Stomach smooth muscle (tissue), 2 donors: ENCODE results near the gene PRMT3.
"Not testable (repeated sequence)": the region's sequence is repeated elsewhere in the genome, so short reads cannot be mapped to it uniquely, and the experiment has no call there.

Experiments used
- H3K27ac ChIP-seq: one replicate; pipeline ENCODE4 v1.7.0; 2013; ENCODE audit warnings: mild to moderate bottlenecking, low read length, inconsistent platforms
- H3K27me3 ChIP-seq, 2 donors: one replicate each; pipeline ENCODE4 v1.7.0; 2013; ENCODE audit warnings: low read length in 2 of 2; ENCODE audit not compliant: insufficient read depth in 2 of 2, control insufficient read depth in 1 of 2
- H3K36me3 ChIP-seq, 2 donors: one replicate each; pipeline ENCODE4 v1.7.0; 2013; ENCODE audit warnings: low read length in 2 of 2; ENCODE audit not compliant: control insufficient read depth in 2 of 2, insufficient read depth in 2 of 2
- H3K4me1 ChIP-seq: one replicate; pipeline ENCODE4 v1.7.0; 2013; ENCODE audit warnings: low read length; ENCODE audit not compliant: control insufficient read depth, insufficient read depth
- H3K4me3 ChIP-seq, 2 donors: one replicate each; pipeline ENCODE4 v1.7.0; 2013; ENCODE audit warnings: low read length in 2 of 2
- H3K9ac ChIP-seq, 2 donors: one replicate each; pipeline ENCODE4 v1.7.0; 2013; ENCODE audit warnings: low read length in 2 of 2, mild to moderate bottlenecking in 1 of 2
- H3K9me3 ChIP-seq, 2 donors: one replicate each; pipeline ENCODE4 v1.7.0; 2013; ENCODE audit warnings: low read length in 2 of 2; ENCODE audit not compliant: control insufficient read depth in 2 of 2
- donor health status: healthy.
- donor health status: Pancreatic carcinoma.

The PRMT3 gene

DNA sequence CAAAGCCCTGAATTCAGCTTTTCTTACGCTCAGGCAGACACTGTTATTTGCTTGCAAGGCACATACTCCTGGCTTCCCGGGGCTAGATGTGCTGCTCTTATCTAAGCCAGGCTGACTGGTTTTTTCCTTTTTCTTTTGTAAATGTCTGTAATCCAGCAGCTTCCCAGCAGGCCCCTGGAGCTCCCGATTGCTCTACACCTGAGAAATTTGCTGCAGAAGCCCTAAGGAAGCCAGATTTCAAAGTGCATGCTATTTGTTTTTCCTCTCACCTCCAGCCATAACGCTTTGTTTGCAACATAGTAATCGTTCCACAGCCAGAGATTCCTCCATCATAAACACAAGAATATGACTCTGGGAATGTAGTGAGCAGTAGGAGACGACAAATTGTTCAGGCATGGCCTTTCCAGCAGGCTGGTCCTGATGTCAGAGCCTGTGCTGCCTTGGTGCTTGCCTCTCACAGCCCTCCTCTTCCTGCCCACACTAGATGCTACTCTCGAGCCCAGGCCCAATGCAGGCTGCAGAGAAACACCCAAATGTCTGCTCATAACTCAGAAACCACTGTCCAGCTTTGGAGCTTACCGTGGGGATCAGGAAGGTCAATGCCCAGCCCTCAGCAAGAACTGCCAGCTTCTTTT, 157.2 kb downstream of the PRMT3 start:
- no peaks in the 10 kb centered on the region for H3K36me3 ChIP-seq
- no peak overlapping the region for H3K9ac ChIP-seq
- H3K4me1 ChIP-seq: no peaks in the 10 kb centered on the region
- H3K27ac ChIP-seq: no peak overlapping the region
- H3K27me3 ChIP-seq: no peaks in the 10 kb centered on the region
- no peaks in the 10 kb centered on the region for H3K9me3 ChIP-seq
- no peak overlapping the region for H3K4me3 ChIP-seq

DNA sequence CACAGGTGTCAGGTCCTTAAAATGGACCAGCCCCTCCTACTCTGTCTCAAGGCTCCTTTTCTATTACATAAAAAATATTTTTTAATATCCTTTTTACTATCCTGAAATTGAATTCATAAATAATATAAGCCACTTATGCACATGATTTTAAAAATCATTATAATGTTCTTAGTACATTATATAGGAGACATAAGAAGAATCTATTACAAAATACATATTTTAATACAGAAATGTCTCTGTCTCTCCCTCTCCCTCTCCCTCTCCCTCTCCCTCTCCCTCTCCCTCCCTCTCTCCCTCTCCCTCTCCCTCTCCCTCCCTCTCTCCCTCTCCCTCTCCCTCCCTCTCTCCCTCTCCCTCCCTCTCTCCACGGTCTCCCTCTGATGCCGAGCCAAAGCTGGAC, 159.9 kb downstream of the PRMT3 start:
- H3K9me3 ChIP-seq: no peaks in the 10 kb centered on the region
- no peak overlapping the region for H3K27ac ChIP-seq
- no peak overlapping the region for H3K4me3 ChIP-seq
- H3K27me3 ChIP-seq: no peaks in the 10 kb centered on the region
- H3K9ac ChIP-seq: no peak overlapping the region
- no peaks in the 10 kb centered on the region for H3K4me1 ChIP-seq
- H3K36me3 ChIP-seq: no peaks in the 10 kb centered on the region

DNA sequence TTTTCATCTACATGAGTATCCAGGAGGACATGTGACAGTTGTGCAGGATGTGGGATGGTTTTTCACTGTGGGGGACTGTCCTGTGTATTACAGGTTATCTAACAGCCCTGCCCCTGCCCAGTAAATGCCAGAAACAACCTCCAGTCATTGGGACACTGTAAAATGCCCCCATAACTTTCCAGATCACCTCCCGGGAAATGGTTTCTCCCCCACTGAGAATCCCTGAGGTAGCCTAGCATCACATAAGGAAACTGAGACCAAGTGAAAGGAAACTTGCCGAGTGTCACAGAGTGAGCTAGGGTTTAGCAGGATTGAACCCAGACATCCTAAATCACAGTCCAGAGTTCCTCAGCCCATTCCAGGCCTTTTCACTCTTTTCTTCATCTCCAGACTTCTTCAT, 163.6 kb downstream of the PRMT3 start:
- Histone ChIP-seq H3K9ac (no peak overlapping the region), H3K36me3 (no peaks in the 10 kb centered on the region), H3K27ac (no peak overlapping the region), H3K4me3 (no peak overlapping the region), H3K9me3 (no peaks in the 10 kb centered on the region), H3K27me3 (no peaks in the 10 kb centered on the region), H3K4me1 (no peaks in the 10 kb centered on the region)

DNA sequence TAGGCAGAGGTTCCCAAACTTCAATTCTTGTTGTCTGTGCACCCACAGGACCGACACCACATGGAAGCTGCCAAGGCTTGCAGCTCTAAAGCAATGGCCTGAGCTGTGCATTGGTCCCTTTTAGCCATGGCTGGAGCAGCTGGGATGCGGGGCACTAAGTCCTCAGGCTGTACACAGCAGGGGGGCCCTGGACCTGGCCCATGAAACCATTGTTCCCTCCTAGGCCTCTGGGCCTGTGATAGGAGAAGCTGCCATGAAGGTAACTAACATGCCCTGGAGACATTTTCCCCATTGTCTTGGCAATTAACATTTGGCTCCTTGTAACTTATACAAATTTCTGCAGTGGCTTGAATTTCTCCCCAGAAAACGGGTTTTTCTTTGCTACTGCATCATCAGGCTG, 168.3 kb downstream of the PRMT3 start:
- no peaks in the 10 kb centered on the region for H3K36me3 ChIP-seq
- peaks cover 0 to 2% of the 10 kb centered on the region in 2 donors for H3K27me3 ChIP-seq
- H3K9ac ChIP-seq: no peak overlapping the region
- H3K4me1 ChIP-seq: no peaks in the 10 kb centered on the region
- no peak overlapping the region for H3K4me3 ChIP-seq
- no peak overlapping the region for H3K27ac ChIP-seq
- H3K9me3 ChIP-seq: no peaks in the 10 kb centered on the region

DNA sequence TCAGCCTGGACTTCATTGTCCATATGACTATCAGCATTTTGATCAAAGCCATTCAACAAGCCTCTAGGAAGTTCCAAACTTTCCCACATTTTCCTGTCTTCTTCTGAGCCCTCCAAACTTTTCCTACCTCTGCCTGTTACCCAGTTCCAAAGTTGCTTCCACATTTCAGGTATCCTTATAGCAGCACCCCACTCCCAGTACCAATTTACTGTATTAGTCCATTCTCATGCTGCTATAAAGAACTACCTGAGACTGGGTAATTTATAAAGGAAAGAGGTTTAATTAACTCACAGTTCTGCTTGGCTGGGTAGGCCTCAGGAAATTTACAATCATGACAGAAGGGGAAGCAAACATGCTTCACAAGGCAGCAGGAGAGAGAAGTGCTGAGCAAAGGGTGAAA, 168.9 kb downstream of the PRMT3 start:
- H3K27me3 ChIP-seq, H3K9ac ChIP-seq, H3K36me3 ChIP-seq, H3K27ac ChIP-seq, H3K4me3 ChIP-seq, H3K9me3 ChIP-seq, H3K4me1 ChIP-seq: not testable (repeated sequence)

DNA sequence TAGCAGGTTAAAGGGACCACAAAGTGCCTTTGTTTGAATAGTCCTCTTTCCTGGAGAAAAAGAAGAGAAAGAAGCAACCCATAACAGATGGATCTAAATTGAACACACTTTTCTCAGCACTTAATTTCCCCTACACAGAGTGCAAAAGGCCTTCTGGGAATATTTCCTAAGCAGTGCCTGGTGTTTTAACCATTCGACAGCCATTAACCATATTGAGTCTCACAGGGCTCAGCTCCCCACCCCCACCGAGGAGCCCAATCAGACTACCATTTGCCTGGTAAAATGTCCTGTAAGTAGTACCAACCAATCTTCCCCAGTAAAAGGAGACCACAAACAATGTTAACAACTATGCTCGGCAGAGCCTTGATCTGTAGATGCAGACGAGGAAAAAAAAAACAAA, 171.2 kb downstream of the PRMT3 start:
- peaks cover 0 to 2% of the 10 kb centered on the region in 2 donors for H3K27me3 ChIP-seq
- H3K36me3 ChIP-seq: no peaks in the 10 kb centered on the region
- no peaks in the 10 kb centered on the region for H3K4me1 ChIP-seq
- H3K27ac ChIP-seq: no peak overlapping the region
- H3K9me3 ChIP-seq: no peaks in the 10 kb centered on the region
- no peak overlapping the region for H3K4me3 ChIP-seq
- H3K9ac ChIP-seq: no peak overlapping the region
